OCI-LY7 (cell line): ENCODE results near the gene NME2. TPM values are rescaled to one million over a fixed set of nuclear protein-coding genes. Genes with fewer than 3 reads are reported as not detected.

Experiments used
- BruUV-seq: library from RNA; stranded (reverse); fragments of 400-500 nt; replicated peaks from 2 replicates; lab custom pipeline; 2021; lab: Mats Ljungman, UMichigan
- CTCF ChIA-PET: fragments of 300-600 bp; sonication (Branson Sonifier 250); formaldehyde crosslinking; loops from one replicate; lab custom pipeline; 2022; ENCODE audit warnings: antibody characterized with exemption; ENCODE audit not compliant: unreplicated experiment; lab: Charles Lee
- POLR2A ChIA-PET: fragments of 300-600 bp; sonication (Branson Sonifier 250); formaldehyde crosslinking; loops from one replicate; lab custom pipeline; 2022; ENCODE audit warnings: antibody characterized with exemption; lab: Charles Lee
- DNase-seq: peaks from one replicate; pipeline ENCODE4 v3.0.0-alpha.2; 2015; ENCODE audit warnings: low spot score
- H2AFZ ChIP-seq: fragments of 200-600 bp; sonication (generic), shearing (Covaris generic); 2 replicates; pipeline ENCODE4 v1.6.1; 2014; ENCODE audit warnings: mild to moderate bottlenecking, antibody characterized with exemption, low read length, moderate library complexity
- H3K27ac ChIP-seq: fragments of 200-600 bp; sonication (generic); 2 replicates; pipeline ENCODE4 v1.5.1; 2014; ENCODE audit warnings: mixed run types, low read depth, mild to moderate bottlenecking, moderate library complexity, low read length, inconsistent platforms; ENCODE audit not compliant: poor library complexity, severe bottlenecking
- H3K36me3 ChIP-seq: fragments of 200-600 bp; sonication (generic); 2 replicates; pipeline ENCODE4 v1.6.1; 2014; ENCODE audit warnings: mild to moderate bottlenecking, antibody characterized with exemption, low read length, moderate library complexity, mixed read lengths; ENCODE audit not compliant: insufficient read depth
- H3K4me1 ChIP-seq: fragments of 200-600 bp; sonication (generic); 2 replicates; pipeline ENCODE4 v1.5.1; 2014; ENCODE audit warnings: mild to moderate bottlenecking, low read length; ENCODE audit not compliant: insufficient read depth, poor library complexity, severe bottlenecking
- H3K4me2 ChIP-seq: fragments of 200-600 bp; sonication (generic); 2 replicates; pipeline ENCODE4 v1.6.1; 2014; ENCODE audit warnings: mild to moderate bottlenecking, low read length
- H3K4me3 ChIP-seq: fragments of 200-600 bp; sonication (generic); 2 replicates; pipeline ENCODE4 v1.5.1; 2014; ENCODE audit warnings: mild to moderate bottlenecking, low read depth, low read length; ENCODE audit not compliant: poor library complexity, severe bottlenecking
- H3K79me2 ChIP-seq: fragments of 200-600 bp; sonication (generic); 2 replicates; pipeline ENCODE4 v1.6.1; 2016; ENCODE audit warnings: low read depth, mild to moderate bottlenecking, low read length, moderate library complexity, mixed read lengths; ENCODE audit not compliant: insufficient read depth
- H3K9me2 ChIP-seq: fragments of 200-600 bp; sonication (generic); 2 replicates; pipeline ENCODE4 v1.6.1; 2016; ENCODE audit warnings: mild to moderate bottlenecking, low read length, mixed read lengths; ENCODE audit not compliant: insufficient read depth
- H3K9me3 ChIP-seq: fragments of 200-600 bp; sonication (generic); 2 replicates; pipeline ENCODE4 v1.6.1; 2014; ENCODE audit warnings: mild to moderate bottlenecking, mixed run types, low read length, mixed read lengths
- H4K20me1 ChIP-seq: fragments of 200-600 bp; sonication (generic); 2 replicates; pipeline ENCODE4 v1.6.1; 2014; ENCODE audit warnings: mild to moderate bottlenecking, antibody characterized with exemption, low read length, moderate library complexity, mixed read lengths; ENCODE audit not compliant: insufficient read depth
- EZH2phosphoT487 ChIP-seq: fragments of 200-600 bp; sonication (generic); IDR thresholded peaks from 2 replicates; pipeline ENCODE4 v1.6.1; 2018; ENCODE audit warnings: low read depth, borderline replicate concordance, mild to moderate bottlenecking, mixed run types, antibody characterized with exemption, low read length, moderate library complexity, mixed read lengths
- intact Hi-C: fragments of 100-400 bp; cut with micrococcal nuclease; formaldehyde crosslinking; loops from one replicate; pipeline ENCODE4 v1.10.0; 2022; ENCODE audit not compliant: unreplicated experiment
- total RNA-seq, 2 experiments: library from RNA; depleted of rRNA in 1 of 2; stranded (reverse); fragments of >200 nt in 1 of 2; shearing (Covaris generic) in 1 of 2; gene quantifications; 2 replicates each; pipeline ENCODE4 v1.2.3, GENCODE V29; 2014 to 2022
- TF ChIP-seq, protein P1 (sequence below): fragments of 200-600 bp; sonication (generic); conservative IDR thresholded peaks from 2 replicates; pipeline ENCODE4 v1.5.1; 2014; ENCODE audit warnings: mild to moderate bottlenecking, antibody characterized with exemption, low read length, moderate library complexity, mixed read lengths

NME2 gene
- total RNA-seq, 2 experiments from 2014 or later, result 369 to 582 TPM

DNA sequence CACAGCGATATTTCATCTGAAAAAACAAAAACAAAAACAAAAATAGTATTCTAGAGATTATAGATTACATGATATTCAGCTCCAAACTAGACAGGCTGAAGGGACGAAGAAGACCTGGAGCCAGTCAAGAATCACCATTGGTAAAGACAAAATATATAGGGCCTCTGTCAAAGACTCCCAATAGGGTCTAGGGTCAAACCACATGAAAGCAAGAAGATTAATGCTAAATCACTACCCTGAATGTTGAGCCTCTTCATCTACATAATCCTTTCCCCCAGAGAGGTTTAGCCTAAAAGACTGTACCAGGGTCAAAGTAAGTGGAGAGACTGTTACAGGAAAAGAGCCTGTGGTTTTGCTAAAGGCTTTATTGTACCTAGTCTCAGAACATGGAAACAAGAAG, 23.6 kb upstream of the NME2 start:
- Histone ChIP-seq H2AFZ (no peak overlapping the region), H3K4me2 (no peak overlapping the region), H3K4me1 (no peaks in the 10 kb centered on the region), H3K27ac (no peak overlapping the region), H4K20me1 (no peaks in the 10 kb centered on the region), H3K79me2 (no peaks in the 10 kb centered on the region), H3K4me3 (no peak overlapping the region), H3K9me2 (no peaks in the 10 kb centered on the region), H3K9me3 (no peaks in the 10 kb centered on the region), H3K36me3 (no peaks in the 10 kb centered on the region)
- TF ChIP-seq EZH2phosphoT487, result no peak
- TF ChIP-seq, protein P1, sequence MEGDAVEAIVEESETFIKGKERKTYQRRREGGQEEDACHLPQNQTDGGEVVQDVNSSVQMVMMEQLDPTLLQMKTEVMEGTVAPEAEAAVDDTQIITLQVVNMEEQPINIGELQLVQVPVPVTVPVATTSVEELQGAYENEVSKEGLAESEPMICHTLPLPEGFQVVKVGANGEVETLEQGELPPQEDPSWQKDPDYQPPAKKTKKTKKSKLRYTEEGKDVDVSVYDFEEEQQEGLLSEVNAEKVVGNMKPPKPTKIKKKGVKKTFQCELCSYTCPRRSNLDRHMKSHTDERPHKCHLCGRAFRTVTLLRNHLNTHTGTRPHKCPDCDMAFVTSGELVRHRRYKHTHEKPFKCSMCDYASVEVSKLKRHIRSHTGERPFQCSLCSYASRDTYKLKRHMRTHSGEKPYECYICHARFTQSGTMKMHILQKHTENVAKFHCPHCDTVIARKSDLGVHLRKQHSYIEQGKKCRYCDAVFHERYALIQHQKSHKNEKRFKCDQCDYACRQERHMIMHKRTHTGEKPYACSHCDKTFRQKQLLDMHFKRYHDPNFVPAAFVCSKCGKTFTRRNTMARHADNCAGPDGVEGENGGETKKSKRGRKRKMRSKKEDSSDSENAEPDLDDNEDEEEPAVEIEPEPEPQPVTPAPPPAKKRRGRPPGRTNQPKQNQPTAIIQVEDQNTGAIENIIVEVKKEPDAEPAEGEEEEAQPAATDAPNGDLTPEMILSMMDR, result no peak
- intact Hi-C loops, result no loop called here
- BruUV-seq, result no TSS peak
- no peak for DNase-seq
- POLR2A ChIA-PET, result interaction anchor here (0.6 kb wide), 1 partner anchor 16 kb away, joined by 4 read pairs; no protein-coding TSS in a partner anchor
- CTCF ChIA-PET, result interaction anchor here (0.5 kb wide), 1 partner anchor 276 kb away, joined by 4 read pairs; the partner anchor contains the start of gene TOB1

DNA sequence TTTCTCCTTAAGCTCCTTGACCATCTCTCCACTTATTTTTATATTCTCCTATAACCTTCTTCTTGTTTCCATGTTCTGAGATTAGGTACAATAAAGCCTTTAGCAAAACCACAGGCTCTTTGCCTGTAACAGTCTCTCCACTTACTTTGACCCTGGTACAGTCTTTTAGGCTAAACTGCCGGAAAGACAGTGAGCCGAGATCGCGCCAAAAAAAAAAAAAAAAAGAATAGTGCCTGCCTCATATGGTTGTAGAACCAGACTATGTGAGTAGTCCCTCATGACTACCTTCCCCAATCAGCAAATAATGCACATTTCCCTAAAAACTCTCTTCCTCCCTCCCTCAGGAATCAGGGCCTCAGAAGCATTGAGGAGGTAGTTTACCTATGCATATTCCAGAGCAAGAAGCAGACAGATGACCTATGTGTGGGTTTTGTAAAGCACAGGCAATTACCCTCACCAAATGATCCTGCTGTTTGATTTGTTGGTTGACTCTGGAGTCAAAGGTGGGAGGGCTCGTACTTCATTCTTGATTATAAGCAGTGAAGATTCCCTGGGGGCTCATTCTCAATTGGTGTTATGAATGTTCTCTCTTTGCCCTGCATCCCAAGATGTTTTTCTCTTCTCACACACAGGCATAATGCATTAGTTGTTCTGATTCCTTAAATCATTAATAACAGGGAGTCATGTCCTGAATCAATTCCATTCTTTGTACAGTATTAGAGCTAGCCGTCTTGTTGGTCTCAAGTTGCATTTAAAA, 21.8 kb upstream of the NME2 start:
- no peaks in the 10 kb centered on the region for H3K9me2 ChIP-seq
- H2AFZ ChIP-seq, result no peak overlapping the region
- TF ChIP-seq, protein P1, result no peak
- no peak for TF ChIP-seq EZH2phosphoT487
- intact Hi-C loops, result no loop called here
- DNase-seq, result no peak
- H3K4me2 ChIP-seq, result no peak overlapping the region
- H3K27ac ChIP-seq, result no peak overlapping the region
- no peak overlapping the region for H3K4me3 ChIP-seq
- no peaks in the 10 kb centered on the region for H3K4me1 ChIP-seq
- ChIA-PET POLR2A (no interaction called here), CTCF (no interaction called here)
- no peaks in the 10 kb centered on the region for H4K20me1 ChIP-seq
- H3K9me3 ChIP-seq, result no peaks in the 10 kb centered on the region
- H3K36me3 ChIP-seq, result no peaks in the 10 kb centered on the region
- H3K79me2 ChIP-seq, result no peaks in the 10 kb centered on the region
- BruUV-seq, result no TSS peak

DNA sequence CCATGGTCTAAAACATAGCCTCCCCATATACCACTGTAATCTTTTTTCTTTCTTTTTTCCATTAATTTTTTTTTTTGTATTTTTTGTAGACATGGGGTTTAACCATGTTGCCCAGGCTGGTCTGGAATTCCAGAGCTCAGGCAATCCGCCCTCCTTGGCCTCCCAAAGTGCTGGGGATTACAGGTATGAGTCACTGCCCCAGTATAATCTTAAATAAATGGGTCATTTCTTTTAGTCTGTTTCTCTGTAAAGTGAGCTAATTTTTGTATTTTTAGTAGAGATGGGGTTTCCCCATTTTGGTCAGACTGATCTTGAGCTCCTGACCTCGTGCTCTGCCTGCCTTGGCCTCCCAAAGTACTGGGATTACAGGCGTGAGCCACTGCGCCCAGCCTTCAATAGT, 18.6 kb upstream of the NME2 start:
- no peaks in the 10 kb centered on the region for H3K36me3 ChIP-seq
- POLR2A ChIA-PET, result interaction anchor here (0.6 to 1.7 kb wide), 5 partner anchors 10 to 409 kb away, joined by 3 to 4 read pairs (median 3); no protein-coding TSS in a partner anchor
- no peaks in the 10 kb centered on the region for H4K20me1 ChIP-seq
- no peaks in the 10 kb centered on the region for H3K9me3 ChIP-seq
- intact Hi-C loops, result no loop called here
- H3K79me2 ChIP-seq, result no peaks in the 10 kb centered on the region
- peaks cover 5% of the 10 kb centered on the region for H3K4me1 ChIP-seq
- TF ChIP-seq EZH2phosphoT487, result no peak
- TF ChIP-seq, protein P1, result no peak
- H3K4me2 ChIP-seq, result no peak overlapping the region
- H2AFZ ChIP-seq, result no peak overlapping the region
- BruUV-seq, result no TSS peak
- CTCF ChIA-PET, result no interaction called here
- DNase-seq, result no peak
- H3K4me3 ChIP-seq, result no peak overlapping the region
- H3K27ac ChIP-seq, result no peak overlapping the region
- H3K9me2 ChIP-seq, result no peaks in the 10 kb centered on the region
